ACHN (cell line): ENCODE measurements around the gene DERL2.
"Not testable (repeated sequence)": the region's sequence is repeated elsewhere in the genome, so short reads cannot be mapped to it uniquely, and the experiment has no call there.

Source experiments
- DNase-seq: peaks from one replicate; pipeline ENCODE4 v3.0.0-alpha.2; 2015
- in situ Hi-C: cut with HindIII; loops from 2 replicates; pipeline ENCODE4 v1.10.0; 2017; ENCODE audit warnings: low sequenced_read_pairs, low pct_ligation_motif_present, low pct_unique_long_range_greater_than_20kb

DERL2 gene

GRCh38 chr17:5464717-5465507 lies 21.1 kb downstream of the DERL2 start:
- in situ Hi-C loops: no loop called here
- DNase-seq: no peak

GRCh38 chr17:5446786-5447185 lies 39.2 kb downstream of the DERL2 start:
- in situ Hi-C loops: no loop called here
- DNase-seq: no peak

- in situ Hi-C loops: no loop called here
- DNase-seq: no peak
These were observed 41.8 kb downstream of the DERL2 start for GRCh38 chr17:5444209-5444608.

GRCh38 chr17:5443728-5444127 lies 42.2 kb downstream of the DERL2 start:
- no peak for DNase-seq
- in situ Hi-C loops: no loop called here

- DNase-seq: no peak
- in situ Hi-C loops: no loop called here
These were observed 46.6 kb downstream of the DERL2 start for GRCh38 chr17:5439446-5439764.

GRCh38 chr17:5438716-5439445 lies 47.1 kb downstream of the DERL2 start, which contains the start of gene C1QBP:
Gene C1QBP, minus strand, starts transcription at chr17:5439155. Its CDS starts 82 bp downstream, at chr17:5439073.
- in situ Hi-C loops: no loop called here
- peak; percentile 97 for DNase-seq

GRCh38 chr17:5437721-5438317 lies 48.2 kb downstream of the DERL2 start:
- in situ Hi-C loops: no loop called here
- peak; percentile 52 for DNase-seq

- DNase-seq, in situ Hi-C loops: not testable (repeated sequence)
These were observed 50.1 kb downstream of the DERL2 start for GRCh38 chr17:5435781-5436315.

- in situ Hi-C loops: no loop called here
- no peak for DNase-seq
These were observed 51.0 kb downstream of the DERL2 start for GRCh38 chr17:5434984-5435383.

GRCh38 chr17:5431949-5432556 lies 53.9 kb downstream of the DERL2 start:
- no peak for DNase-seq
- in situ Hi-C loops: no loop called here

GRCh38 chr17:5431234-5431633 lies 54.7 kb downstream of the DERL2 start:
- DNase-seq, in situ Hi-C loops: not testable (repeated sequence)

- in situ Hi-C loops: no loop called here
- DNase-seq: no peak
These were observed 55.5 kb downstream of the DERL2 start for GRCh38 chr17:5430413-5430999.

GRCh38 chr17:5429191-5429887 lies 56.6 kb downstream of the DERL2 start:
- in situ Hi-C loops: no loop called here
- DNase-seq: no peak

- in situ Hi-C loops: no loop called here
- DNase-seq: no peak
These were observed 60.2 kb downstream of the DERL2 start for GRCh38 chr17:5425826-5426225.

- in situ Hi-C loops: no loop called here
These were observed 61.1 kb downstream of the DERL2 start for GRCh38 chr17:5424909-5425308.

GRCh38 chr17:5422505-5422904 lies 63.5 kb downstream of the DERL2 start:
- in situ Hi-C loops: no loop called here
- peak; percentile 86 for DNase-seq

More at GRCh38 chr17:5424909-5425308, 61.1 kb downstream of the DERL2 start:
- no peak for DNase-seq
